AG04450 (cell line): ENCODE measurements around the gene GGCX. TPM values are rescaled to one million over a fixed set of nuclear protein-coding genes. Genes with fewer than 3 reads are reported as not detected.
"Not testable (repeated sequence)": the region's sequence is repeated elsewhere in the genome, so short reads cannot be mapped to it uniquely, and the experiment has no call there.

Source experiments
- CTCF ChIA-PET: fragments of 300-600, 350-600 bp; formaldehyde crosslinking; extraction: SDS; loops from one replicate; lab custom pipeline; 2022; ENCODE audit warnings: antibody characterized with exemption, inconsistent platforms; lab: Charles Lee
- POLR2A ChIA-PET: fragments of 350-600 bp; formaldehyde crosslinking; extraction: SDS; loops from one replicate; lab custom pipeline; 2021; ENCODE audit warnings: antibody characterized with exemption, inconsistent platforms; lab: Yijun Ruan, JAX
- DNase-seq: peaks from one replicate; pipeline ENCODE4 v3.0.0-alpha.2; 2011; ENCODE audit warnings: low read depth, low spot score
- H3K27ac ChIP-seq: one replicate; pipeline ENCODE4 v1.5.1; 2012; ENCODE audit warnings: low read depth, low read length, control low read depth
- H3K27me3 ChIP-seq: one replicate; pipeline ENCODE4 v1.6.0; 2012; ENCODE audit warnings: low read length; ENCODE audit not compliant: control insufficient read depth, insufficient read depth
- H3K4me3 ChIP-seq: 2 replicates; pipeline ENCODE4 v1.5.1; 2011; ENCODE audit warnings: mild to moderate bottlenecking, low read depth, low read length, control low read depth
- H3K9me3 ChIP-seq: 2 replicates; pipeline ENCODE4 v1.5.1; 2012; ENCODE audit warnings: low read length; ENCODE audit not compliant: control insufficient read depth, insufficient read depth
- CTCF ChIP-seq: IDR thresholded peaks from 2 replicates; pipeline ENCODE4 v1.5.1; 2011; ENCODE audit warnings: low read depth, low read length, control low read depth, inconsistent platforms
- polyA plus RNA-seq: library from polyadenylated mRNA; depleted of rRNA; stranded (reverse); fragments of >200 nt; gene quantifications from 2 replicates; pipeline ENCODE4 v1.2.3, GENCODE V29; 2011

Gene GGCX
- polyA plus RNA-seq, 1 experiment, result 44.0 TPM

- ChIA-PET POLR2A (interaction anchor here (0.9 to 2.3 kb wide), 3 partner anchors 9 to 250 kb away, joined by 3 to 17 read pairs (median 4); partner anchors contain the start of genes ELMOD3, RETSAT and RNF181), CTCF (interaction anchor here (0.5 to 1.5 kb wide), 4 partner anchors 33 to 184 kb away, joined by 3 to 5 read pairs (median 3); no protein-coding TSS in a partner anchor)
- no peaks in the 10 kb centered on the region; the same call in 1 of the 2 replicates for H3K9me3 ChIP-seq
- H3K4me3 ChIP-seq, result no peak overlapping the region
- DNase-seq, result no peak
- no peaks in the 10 kb centered on the region for H3K27me3 ChIP-seq
- H3K27ac ChIP-seq, result no peak overlapping the region
- no peak for TF ChIP-seq CTCF
Measured at GRCh38 chr2:85604568-85605339, 43.5 kb upstream of the GGCX start.

GRCh38 chr2:85604133-85604444 lies 42.8 kb upstream of the GGCX start:
- not testable (repeated sequence) for H3K27me3 ChIP-seq, H3K27ac ChIP-seq, H3K9me3 ChIP-seq, DNase-seq
- CTCF ChIA-PET, result interaction anchor here (1.1 to 1.5 kb wide), 2 partner anchors 33 to 52 kb away, joined by 3 to 5 read pairs; no protein-coding TSS in a partner anchor
- POLR2A ChIA-PET, result interaction anchor here (2.3 kb wide), 1 partner anchor 9 kb away, joined by 17 read pairs; the partner anchor contains the start of gene RNF181
- peak overlapping the region; percentile 25; the same call in 1 of the 2 replicates for H3K4me3 ChIP-seq

GRCh38 chr2:85602476-85603234 lies 41.4 kb upstream of the GGCX start, which contains the start of gene TMEM150A:
TSS of gene TMEM150A (minus strand) at chr2:85602698. CDS start at chr2:85601948, 750 bp downstream.
- peak within 1 kb of the TSS; percentile 96 for H3K4me3 ChIP-seq
- peak; percentile 36; the same call in 1 of the 2 replicates for TF ChIP-seq CTCF
- peak; percentile 44 for DNase-seq
- H3K9me3 ChIP-seq, result no peaks in the 10 kb centered on the region; the same call in 1 of the 2 replicates
- no peaks in the 10 kb centered on the region for H3K27me3 ChIP-seq
- H3K27ac ChIP-seq, result peak within 1 kb of the TSS; percentile 61
- CTCF ChIA-PET, result interaction anchor here (0.8 kb wide), 1 partner anchor 27 kb away, joined by 4 read pairs; no protein-coding TSS in a partner anchor
- POLR2A ChIA-PET, result interaction anchor here (1.0 to 2.0 kb wide), 4 partner anchors 9 to 248 kb away, joined by 3 to 10 read pairs (median 4); partner anchors contain the start of genes C2orf68, ELMOD3, MAT2A and RETSAT

GRCh38 chr2:85601771-85602475 lies 40.6 kb upstream of the GGCX start:
- peak overlapping the region; percentile 31 for H3K27ac ChIP-seq
- DNase-seq, result no peak
- TF ChIP-seq CTCF, result no peak
- H3K9me3 ChIP-seq, result no peaks in the 10 kb centered on the region; the same call in 1 of the 2 replicates
- POLR2A ChIA-PET, result interaction anchor here (0.6 to 2.0 kb wide), 5 partner anchors 10 to 63 kb away, joined by 3 to 10 read pairs (median 3); partner anchors contain the start of genes C2orf68, MAT2A and USP39
- CTCF ChIA-PET, result interaction anchor here (0.8 to 1.4 kb wide), 2 partner anchors 26 to 35 kb away, joined by 4 read pairs; no protein-coding TSS in a partner anchor
- peak overlapping the region; percentile 96 for H3K4me3 ChIP-seq
- no peaks in the 10 kb centered on the region for H3K27me3 ChIP-seq
